Activated B cell treated with CpG ODN at 0.5 μM for 24 hours (primary cell): ENCODE data around the gene MEFV. TPM values are rescaled to one million over a fixed set of nuclear protein-coding genes. Genes with fewer than 3 reads are reported as not detected.
A peak's percentile ranks its signal among the peaks of the same experiment; 100 is the strongest.

Experiments
- ATAC-seq: fragments of 200-7000 bp; cut with Tn5 transposase; one replicate; pipeline ENCODE4 v1.10.0; 2021; ENCODE audit warnings: low read depth, mild to moderate bottlenecking, moderate library complexity
- CTCF ChIA-PET: fragments of 350-600 bp; sonication (Branson Sonifier 250); formaldehyde crosslinking; loops from one replicate; lab custom pipeline; 2021; ENCODE audit warnings: antibody characterized with exemption; lab: Charles Lee
- POLR2A ChIA-PET: fragments of 350-600 bp; sonication (Branson Sonifier 250); formaldehyde crosslinking; loops from one replicate; lab custom pipeline; 2021; ENCODE audit warnings: antibody characterized with exemption; lab: Charles Lee
- DNase-seq: peaks from one replicate; pipeline ENCODE4 v3.0.0; 2022
- H3K27ac Mint-ChIP-seq: one replicate; pipeline ENCODE4 v1.8.0; 2020; ENCODE audit warnings: mixed read lengths
- H3K27me3 Mint-ChIP-seq: one replicate; pipeline ENCODE4 v1.8.0; 2021; ENCODE audit warnings: mixed read lengths
- H3K36me3 Mint-ChIP-seq: one replicate; pipeline ENCODE4 v1.8.0; 2021; ENCODE audit warnings: low read depth, mixed read lengths
- H3K4me1 Mint-ChIP-seq: one replicate; pipeline ENCODE4 v1.8.0; 2021; ENCODE audit warnings: mixed read lengths
- H3K4me3 Mint-ChIP-seq: one replicate; pipeline ENCODE4 v1.8.0; 2020; ENCODE audit warnings: mild to moderate bottlenecking, mixed read lengths
- H3K9me3 Mint-ChIP-seq: one replicate; pipeline ENCODE4 v1.8.0; 2020; ENCODE audit warnings: mixed read lengths
- intact Hi-C: fragments of 100-400 bp; cut with micrococcal nuclease; formaldehyde crosslinking; loops from one replicate; pipeline ENCODE4 v1.15.1; 2024
- total RNA-seq: library from RNA; stranded (reverse); gene quantifications from 2 replicates; pipeline ENCODE4 v1.2.3, GENCODE V29; 2022
- TF ChIP-seq, protein P1 (sequence below): fragments of 200-600 bp; IDR thresholded peaks from one replicate; pipeline ENCODE4 v1.8.0; 2022; ENCODE audit warnings: antibody characterized with exemption, mild to moderate bottlenecking

Gene MEFV
- total RNA-seq, 1 donor from 2014 or later: not detected

DNA sequence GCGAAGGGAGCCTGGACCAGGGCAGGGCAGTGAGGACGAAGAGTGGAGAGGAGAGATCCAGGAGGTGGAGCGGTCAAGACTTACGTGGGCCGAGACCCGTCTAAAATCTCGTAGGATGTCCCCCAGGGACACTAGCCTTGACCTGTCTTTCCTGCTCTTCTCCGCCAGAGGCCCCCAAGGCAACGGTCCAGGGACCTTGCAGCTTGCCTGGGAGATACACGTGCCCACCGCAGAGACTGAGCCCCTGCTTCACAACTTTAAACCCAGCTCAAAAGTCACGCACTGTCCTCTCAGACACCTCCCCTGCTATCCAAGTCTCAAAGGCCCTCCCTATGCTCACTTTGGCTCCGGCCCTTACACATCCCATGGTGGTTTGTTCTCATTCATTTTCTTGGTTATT, 39.4 kb upstream of the MEFV start:
- intact Hi-C loops: no loop called here
- Mint-ChIP-seq H3K9me3 (peaks cover 26% of the 10 kb centered on the region), H3K27ac (no peak overlapping the region)

DNA sequence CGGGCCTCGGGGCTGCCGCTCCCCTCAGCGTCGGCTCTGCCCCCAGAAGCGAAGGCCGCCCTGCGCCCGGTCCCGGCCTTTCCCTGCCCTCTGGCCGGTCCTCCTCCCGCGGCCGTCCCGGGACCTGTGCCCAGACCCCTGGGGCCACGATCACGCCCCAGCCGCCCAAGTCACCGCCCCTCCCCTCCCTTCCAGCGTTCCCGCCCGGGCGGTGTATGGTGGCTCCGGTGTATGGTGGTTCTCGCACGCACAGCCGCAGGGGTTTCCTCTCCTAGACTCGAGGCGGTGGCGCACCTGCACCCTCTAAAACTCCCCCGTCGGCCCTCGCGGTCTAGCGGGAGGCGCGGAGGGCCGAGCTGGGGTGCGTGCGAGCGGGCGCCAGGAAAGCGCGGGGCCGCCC, 38.8 kb upstream of the MEFV start:
- Mint-ChIP-seq H3K36me3 (peaks cover 75% of the 10 kb centered on the region), H3K4me1 (peaks cover 6% of the 10 kb centered on the region), H3K4me3 (no peak overlapping the region), H3K27me3 (no peaks in the 10 kb centered on the region), H3K9me3 (peaks cover 28% of the 10 kb centered on the region), H3K27ac (no peak overlapping the region)
- intact Hi-C loops: no loop called here
- DNase-seq (no peak), ATAC-seq (no peak)
- TF ChIP-seq, protein P1, sequence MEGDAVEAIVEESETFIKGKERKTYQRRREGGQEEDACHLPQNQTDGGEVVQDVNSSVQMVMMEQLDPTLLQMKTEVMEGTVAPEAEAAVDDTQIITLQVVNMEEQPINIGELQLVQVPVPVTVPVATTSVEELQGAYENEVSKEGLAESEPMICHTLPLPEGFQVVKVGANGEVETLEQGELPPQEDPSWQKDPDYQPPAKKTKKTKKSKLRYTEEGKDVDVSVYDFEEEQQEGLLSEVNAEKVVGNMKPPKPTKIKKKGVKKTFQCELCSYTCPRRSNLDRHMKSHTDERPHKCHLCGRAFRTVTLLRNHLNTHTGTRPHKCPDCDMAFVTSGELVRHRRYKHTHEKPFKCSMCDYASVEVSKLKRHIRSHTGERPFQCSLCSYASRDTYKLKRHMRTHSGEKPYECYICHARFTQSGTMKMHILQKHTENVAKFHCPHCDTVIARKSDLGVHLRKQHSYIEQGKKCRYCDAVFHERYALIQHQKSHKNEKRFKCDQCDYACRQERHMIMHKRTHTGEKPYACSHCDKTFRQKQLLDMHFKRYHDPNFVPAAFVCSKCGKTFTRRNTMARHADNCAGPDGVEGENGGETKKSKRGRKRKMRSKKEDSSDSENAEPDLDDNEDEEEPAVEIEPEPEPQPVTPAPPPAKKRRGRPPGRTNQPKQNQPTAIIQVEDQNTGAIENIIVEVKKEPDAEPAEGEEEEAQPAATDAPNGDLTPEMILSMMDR: no peak
- POLR2A ChIA-PET: interaction anchor here (4.1 kb wide), 1 partner anchor 12 kb away, joined by 17 read pairs; the partner anchor contains the start of gene ZNF263
- CTCF ChIA-PET: no interaction called here

More for the DNA sequence above, 39.4 kb upstream of the MEFV start:
- ChIA-PET CTCF (no interaction called here), POLR2A (interaction anchor here (4.1 kb wide), 1 partner anchor 12 kb away, joined by 17 read pairs; the partner anchor contains the start of gene ZNF263)
- TF ChIP-seq, protein P1: no peak
- Mint-ChIP-seq H3K36me3 (peaks cover 75% of the 10 kb centered on the region), H3K4me1 (peaks cover 6% of the 10 kb centered on the region), H3K4me3 (no peak overlapping the region), H3K27me3 (no peaks in the 10 kb centered on the region)
- no peak for DNase-seq
- ATAC-seq: no peak

DNA sequence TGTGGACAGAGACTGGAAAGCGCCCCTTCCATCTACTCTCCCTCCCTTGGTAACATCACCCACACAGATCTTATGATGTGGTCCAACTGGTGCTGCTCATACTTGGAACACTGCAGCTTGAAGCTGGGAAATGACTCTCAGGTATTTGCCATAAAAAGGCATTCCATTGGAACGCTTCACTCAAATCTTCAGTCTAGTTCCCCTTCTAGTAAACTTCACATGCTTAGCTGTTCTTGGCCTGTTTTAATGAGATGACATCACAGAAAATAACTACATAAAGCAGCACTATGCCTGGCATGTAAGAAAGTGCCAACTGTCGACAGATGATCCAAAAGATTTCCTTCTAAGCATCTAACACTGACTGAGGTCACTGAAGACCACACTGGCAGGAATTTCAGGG, 36.2 kb upstream of the MEFV start:
- H3K36me3 Mint-ChIP-seq: peaks cover 82% of the 10 kb centered on the region
- TF ChIP-seq, protein P1: no peak
- H3K4me1 Mint-ChIP-seq: peaks cover 6% of the 10 kb centered on the region
- H3K9me3 Mint-ChIP-seq: peaks cover 23% of the 10 kb centered on the region
- no peak overlapping the region for H3K27ac Mint-ChIP-seq
- H3K4me3 Mint-ChIP-seq: no peak overlapping the region
- intact Hi-C loops: no loop called here
- H3K27me3 Mint-ChIP-seq: no peaks in the 10 kb centered on the region
- ATAC-seq: no peak
- ChIA-PET CTCF (no interaction called here), POLR2A (interaction anchor here (0.7 to 1.6 kb wide), 2 partner anchors 9 to 12 kb away, joined by 3 to 9 read pairs; partner anchors contain the start of genes TIGD7, ZNF263 and ZNF75A)
- DNase-seq: no peak

DNA sequence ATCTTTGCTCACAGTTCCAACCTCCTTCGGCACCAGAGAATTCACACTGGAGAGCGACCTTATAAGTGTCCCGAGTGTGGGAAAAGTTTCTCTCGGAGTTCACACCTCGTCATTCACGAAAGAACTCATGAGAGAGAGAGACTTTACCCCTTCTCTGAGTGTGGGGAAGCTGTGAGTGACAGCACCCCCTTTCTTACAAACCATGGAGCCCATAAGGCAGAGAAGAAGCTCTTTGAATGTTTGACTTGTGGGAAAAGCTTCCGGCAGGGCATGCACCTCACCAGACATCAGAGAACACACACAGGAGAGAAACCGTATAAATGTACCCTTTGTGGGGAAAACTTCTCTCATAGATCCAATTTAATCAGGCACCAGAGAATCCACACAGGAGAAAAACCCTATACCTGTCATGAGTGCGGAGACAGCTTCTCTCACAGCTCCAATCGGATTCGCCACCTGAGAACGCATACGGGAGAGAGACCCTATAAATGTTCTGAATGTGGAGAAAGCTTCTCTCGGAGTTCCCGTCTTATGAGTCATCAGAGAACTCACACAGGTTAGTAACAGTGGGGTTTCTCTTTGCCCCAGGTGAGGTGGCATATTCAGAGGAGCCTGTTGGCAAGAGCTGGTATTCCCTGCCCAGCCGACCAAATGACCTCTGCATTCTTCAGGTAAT, 33.7 kb upstream of the MEFV start:
- Mint-ChIP-seq H3K4me3 (no peak overlapping the region), H3K27me3 (no peaks in the 10 kb centered on the region), H3K36me3 (peaks cover 91% of the 10 kb centered on the region), H3K9me3 (peaks cover 18% of the 10 kb centered on the region), H3K27ac (peak overlapping the region; percentile 41), H3K4me1 (peaks cover 21% of the 10 kb centered on the region)
- no peak for ATAC-seq
- CTCF ChIA-PET: interaction anchor here (1.3 kb wide), 1 partner anchor 15 kb away, joined by 3 read pairs; no protein-coding TSS in a partner anchor
- TF ChIP-seq, protein P1: no peak
- intact Hi-C loops: no loop called here
- POLR2A ChIA-PET: interaction anchor here (1.1 kb wide), 1 partner anchor 15 kb away, joined by 3 read pairs; the partner anchor contains the start of genes TIGD7 and ZNF75A
- DNase-seq: no peak

DNA sequence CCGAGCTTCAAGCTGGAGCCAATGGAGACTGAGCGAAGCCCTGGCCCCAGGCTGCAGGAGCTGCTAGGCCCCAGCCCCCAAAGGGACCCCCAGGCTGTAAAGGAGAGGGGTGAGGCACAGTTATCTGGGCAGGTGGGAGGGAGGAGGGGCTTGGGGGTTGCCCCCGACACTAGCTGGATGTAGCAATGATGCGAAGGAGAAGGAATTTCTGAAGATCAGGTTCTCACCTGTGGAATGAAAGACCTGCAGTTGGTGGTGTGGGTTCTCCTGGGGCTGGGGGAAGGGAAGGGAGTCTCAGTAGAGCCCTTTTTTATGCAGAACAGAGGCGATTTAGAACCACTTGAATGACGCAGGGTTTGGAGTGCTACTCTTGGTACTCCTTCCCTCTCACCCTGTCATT, 28.7 kb upstream of the MEFV start:
- Mint-ChIP-seq H3K4me1 (peaks cover 40% of the 10 kb centered on the region), H3K27ac (no peak overlapping the region), H3K27me3 (no peaks in the 10 kb centered on the region), H3K4me3 (peak overlapping the region; percentile 95), H3K36me3 (peaks cover 66% of the 10 kb centered on the region), H3K9me3 (peaks cover 3% of the 10 kb centered on the region)
- POLR2A ChIA-PET: interaction anchor here (2.7 kb wide), 1 partner anchor 12 kb away, joined by 17 read pairs; no protein-coding TSS in a partner anchor
- TF ChIP-seq, protein P1: no peak
- ATAC-seq (no peak), DNase-seq (no peak)
- intact Hi-C loops: no loop called here
- CTCF ChIA-PET: no interaction called here
